ENCODE results near the gene ZNF221. TPM values are rescaled to one million over a fixed set of nuclear protein-coding genes. Genes with fewer than 3 reads are reported as not detected.

Gene ZNF221
- total RNA-seq, 1 experiment from 2014 or later = 2.5 TPM

GRCh38 chr19:43906774-43907173 lies 44.3 kb upstream of the ZNF221 start:
- Histone ChIP-seq H3K79me2 (ENCODE audit: insufficient read depth, low read length) (no peaks in the 10 kb centered on the region), H3K36me3 (ENCODE audit: control insufficient read depth in 1 of 2, insufficient read depth in 2 of 2, low read length in 2 of 2) (no peaks in the 10 kb centered on the region), H3K27me3 (ENCODE audit: insufficient read depth, low read length) (no peaks in the 10 kb centered on the region), H3K4me1 (ENCODE audit: control insufficient read depth in 1 of 2, insufficient read depth in 2 of 2, low read length in 2 of 2) (no peaks in the 10 kb centered on the region), H4K20me1 (ENCODE audit: insufficient read depth) (no peaks in the 10 kb centered on the region), H3K9ac (ENCODE audit: low read length) (no peak overlapping the region), H3K4me2 (ENCODE audit: low read length) (no peak overlapping the region), H2AFZ (ENCODE audit: low read depth, low read length, poor library complexity, severe bottlenecking) (no peak overlapping the region), H3K9me3 (ENCODE audit: control insufficient read depth in 1 of 2, insufficient read depth in 1 of 2, low read depth in 1 of 2, low read length in 2 of 2) (peaks cover 0 to 8% of the 10 kb centered on the region in 2 experiments; a peak in 2 of 4 replicates), H3K27ac (ENCODE audit: low read depth, low read length) (no peak overlapping the region), H3K9me2 (ENCODE audit: insufficient read depth) (no peaks in the 10 kb centered on the region), H3K4me3 (replicated peaks in 1 of 2; ENCODE audit: low read depth in 1 of 2, low read length in 2 of 2) (no peak overlapping the region)
- intact Hi-C loops (cut with micrococcal nuclease) = no loop called here
- DNase-seq (ENCODE audit: low read depth, low spot score) (no peak), ATAC-seq (no peak)
- POLR2A ChIA-PET = no interaction called here
- RAD21 ChIA-PET (ENCODE audit: low non-redundant PET in 1 of 2, low total read pairs in 2 of 2, uncharacterized antibody in 2 of 2, unreplicated experiment in 2 of 2) = no interaction called here
- BruUV-seq (replicated peaks) = no TSS peak
- CTCF ChIA-PET = no interaction called here
- TF ChIP-seq MAX (IDR thresholded peaks at IDR 0.05) (no peak), TCF7L2 (IDR thresholded peaks at IDR 0.05; ENCODE audit: borderline replicate concordance, extremely low read depth, insufficient read depth, insufficient read length) (no peak), REST (IDR thresholded peaks at IDR 0.05; ENCODE audit: low read depth) (no peak), EGR1 (IDR thresholded peaks at IDR 0.05; ENCODE audit: low read depth) (no peak), SIN3A (IDR thresholded peaks at IDR 0.05; ENCODE audit: low read depth) (no peak), JUND (IDR thresholded peaks at IDR 0.05) (no peak), CEBPB (IDR thresholded peaks at IDR 0.05; ENCODE audit: low read depth) (no peak), CBX3 (IDR thresholded peaks at IDR 0.05; ENCODE audit: low read depth) (no peak), EZH2phosphoT487 (IDR thresholded peaks at IDR 0.05; ENCODE audit: borderline replicate concordance) (no peak), POLR2A (IDR thresholded peaks at IDR 0.05; ENCODE audit: borderline replicate concordance, extremely low read depth, insufficient read depth, insufficient read length) (no peak), POLR2AphosphoS5 (IDR thresholded peaks at IDR 0.05; ENCODE audit: low read depth, low read length) (no peak), RAD21 (IDR thresholded peaks at IDR 0.05; ENCODE audit: low read depth) (no peak), FOSL1 (IDR thresholded peaks at IDR 0.05; ENCODE audit: low read depth) (no peak), ELF1 (IDR thresholded peaks at IDR 0.05; ENCODE audit: borderline replicate concordance, low read depth) (no peak), SRF (IDR thresholded peaks at IDR 0.05; ENCODE audit: low read depth) (no peak), ZNF274 (IDR thresholded peaks at IDR 0.05; ENCODE audit: low read depth, low read length) (no peak), SP1 (IDR thresholded peaks at IDR 0.05; ENCODE audit: low read depth) (no peak), YY1 (IDR thresholded peaks at IDR 0.05; ENCODE audit: extremely low read depth, insufficient replicate concordance, low read depth, low read length) (no peak)
- TF ChIP-seq, protein P1, sequence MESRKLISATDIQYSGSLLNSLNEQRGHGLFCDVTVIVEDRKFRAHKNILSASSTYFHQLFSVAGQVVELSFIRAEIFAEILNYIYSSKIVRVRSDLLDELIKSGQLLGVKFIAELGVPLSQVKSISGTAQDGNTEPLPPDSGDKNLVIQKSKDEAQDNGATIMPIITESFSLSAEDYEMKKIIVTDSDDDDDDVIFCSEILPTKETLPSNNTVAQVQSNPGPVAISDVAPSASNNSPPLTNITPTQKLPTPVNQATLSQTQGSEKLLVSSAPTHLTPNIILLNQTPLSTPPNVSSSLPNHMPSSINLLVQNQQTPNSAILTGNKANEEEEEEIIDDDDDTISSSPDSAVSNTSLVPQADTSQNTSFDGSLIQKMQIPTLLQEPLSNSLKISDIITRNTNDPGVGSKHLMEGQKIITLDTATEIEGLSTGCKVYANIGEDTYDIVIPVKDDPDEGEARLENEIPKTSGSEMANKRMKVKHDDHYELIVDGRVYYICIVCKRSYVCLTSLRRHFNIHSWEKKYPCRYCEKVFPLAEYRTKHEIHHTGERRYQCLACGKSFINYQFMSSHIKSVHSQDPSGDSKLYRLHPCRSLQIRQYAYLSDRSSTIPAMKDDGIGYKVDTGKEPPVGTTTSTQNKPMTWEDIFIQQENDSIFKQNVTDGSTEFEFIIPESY (IDR thresholded peaks at IDR 0.05; ENCODE audit: extremely low read depth, insufficient replicate concordance, low read length) = no peak
